ENCODE measurements around the gene OR10A2.
A peak's percentile ranks its signal among the peaks of the same experiment; 100 is the strongest.
"Not testable (repeated sequence)": the region's sequence is repeated elsewhere in the genome, so short reads cannot be mapped to it uniquely, and the experiment has no call there.

Gene OR10A2

DNA sequence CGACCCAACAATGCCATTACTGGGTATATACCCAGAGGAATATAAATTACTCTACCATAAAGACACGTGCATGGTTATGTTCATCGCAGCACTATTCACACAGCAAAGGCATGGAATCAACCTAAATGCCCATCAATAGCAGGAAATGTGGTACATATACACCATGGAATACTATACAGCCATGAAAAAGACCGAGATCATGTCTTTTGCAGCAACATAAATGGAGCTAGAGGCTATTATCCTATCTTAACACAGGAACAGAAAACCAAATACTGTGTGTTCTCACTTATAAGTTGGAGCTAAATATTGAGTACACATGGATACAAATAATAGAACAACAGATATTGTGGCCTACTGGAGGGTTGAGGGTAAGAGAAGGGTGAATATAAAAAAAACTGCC lies 26.0 kb downstream of the OR10A2 start:
- no peak for DNase-seq

DNA sequence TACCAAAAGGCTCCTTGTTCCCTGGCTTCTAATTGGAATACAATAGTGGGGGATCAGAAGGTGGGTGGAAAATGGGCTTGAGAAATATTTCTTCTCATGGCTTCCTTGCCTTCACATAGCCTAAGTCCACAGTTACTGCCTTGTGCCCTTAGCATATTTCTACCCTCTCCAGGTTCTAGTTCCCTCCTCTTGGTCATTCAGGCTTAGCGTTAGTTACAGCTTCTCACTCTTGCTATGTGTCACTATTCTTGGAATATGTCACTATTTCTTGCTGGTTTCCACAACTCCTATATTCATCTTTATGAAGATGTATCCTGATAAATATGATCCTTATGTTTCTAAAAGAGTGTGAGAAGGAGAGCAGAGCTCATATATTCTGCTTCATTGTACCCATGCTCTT lies 27.0 kb downstream of the OR10A2 start:
- no peak for DNase-seq

- DNase-seq, result no peak
Observed at GRCh38 chr11:6892400-6892799, 29.5 kb downstream of the OR10A2 start, which contains the start of gene OR2D2. Gene OR2D2, minus strand, starts transcription at chr11:6892500. Its CDS starts 0 bp downstream, at chr11:6892500.

- DNase-seq, result peak; percentile 37
Observed at GRCh38 chr11:6894097-6894496, 31.2 kb downstream of the OR10A2 start.

- no peak for DNase-seq
Observed at GRCh38 chr11:6895010-6895409, 32.2 kb downstream of the OR10A2 start.

GRCh38 chr11:6898911-6899310 lies 36.1 kb downstream of the OR10A2 start:
- no peak for DNase-seq

DNA sequence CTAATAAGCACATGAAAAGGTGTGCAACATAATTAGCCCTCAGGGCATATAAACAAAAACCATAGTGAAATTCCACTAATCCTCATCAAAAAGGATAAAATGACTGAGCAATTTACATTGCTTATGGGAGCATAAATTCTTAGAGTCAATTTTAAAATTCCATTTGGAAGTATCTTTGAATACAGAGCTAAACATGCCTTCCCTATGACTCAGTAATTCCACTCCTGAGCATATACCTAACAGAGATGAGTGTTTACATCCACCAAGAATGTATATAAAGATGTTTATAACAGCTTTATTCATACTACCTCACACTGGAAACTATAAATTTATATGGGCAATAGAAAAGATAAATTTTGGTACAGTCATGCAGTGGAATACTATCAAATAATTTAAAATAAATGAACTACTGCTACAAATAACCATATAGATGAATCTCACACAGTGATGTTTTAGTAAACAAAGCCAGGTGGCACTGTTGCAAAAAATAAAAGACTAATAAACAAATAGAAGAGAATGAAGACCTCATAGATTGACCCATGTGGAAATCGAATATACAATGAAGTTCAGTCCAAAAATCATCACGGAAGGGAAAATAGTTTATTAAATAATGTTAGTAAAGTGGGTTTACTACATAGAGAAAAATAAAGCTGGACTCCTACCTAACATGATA lies 37.6 kb downstream of the OR10A2 start:
- DNase-seq, result peak; percentile 46

DNA sequence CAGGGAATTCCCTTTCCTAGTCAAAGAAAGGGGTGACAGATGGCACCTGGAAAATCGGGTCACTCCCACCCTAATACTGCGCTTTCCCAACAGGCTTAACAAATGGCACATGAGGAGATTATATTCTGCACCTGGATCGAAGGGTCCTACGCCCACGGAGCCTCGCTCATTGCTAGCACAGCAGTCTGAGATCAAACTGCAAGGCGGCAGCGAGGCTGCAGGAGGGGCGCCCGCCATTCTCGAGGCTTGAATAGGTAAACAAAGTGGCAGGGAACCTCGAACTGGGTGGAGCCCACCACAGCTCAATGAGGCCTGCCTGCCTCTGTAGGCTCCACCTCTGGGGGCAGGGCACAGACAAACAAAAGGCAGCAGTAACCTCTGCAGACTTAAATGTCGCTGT lies 41.9 kb downstream of the OR10A2 start:
- DNase-seq, result not testable (repeated sequence)

DNA sequence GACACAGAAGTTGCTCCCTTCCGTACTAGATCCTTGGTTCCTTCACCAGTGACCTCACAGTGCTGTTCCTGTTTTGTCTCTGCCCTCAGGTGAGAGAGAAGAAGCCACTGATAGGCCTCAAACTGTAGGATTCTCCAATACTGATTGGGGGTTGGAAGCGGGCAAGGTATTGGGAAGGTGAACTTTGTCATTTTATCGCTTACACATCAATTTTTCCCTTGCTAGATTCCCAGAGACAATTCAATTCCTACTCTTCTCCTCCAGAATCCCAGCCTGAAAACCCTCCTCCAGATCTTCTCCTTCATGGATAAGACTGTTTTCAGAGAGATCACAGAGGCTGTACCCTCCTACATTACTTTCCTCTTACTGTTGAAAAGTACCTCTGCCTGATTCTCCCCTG lies 48.5 kb downstream of the OR10A2 start:
- no peak for DNase-seq

DNA sequence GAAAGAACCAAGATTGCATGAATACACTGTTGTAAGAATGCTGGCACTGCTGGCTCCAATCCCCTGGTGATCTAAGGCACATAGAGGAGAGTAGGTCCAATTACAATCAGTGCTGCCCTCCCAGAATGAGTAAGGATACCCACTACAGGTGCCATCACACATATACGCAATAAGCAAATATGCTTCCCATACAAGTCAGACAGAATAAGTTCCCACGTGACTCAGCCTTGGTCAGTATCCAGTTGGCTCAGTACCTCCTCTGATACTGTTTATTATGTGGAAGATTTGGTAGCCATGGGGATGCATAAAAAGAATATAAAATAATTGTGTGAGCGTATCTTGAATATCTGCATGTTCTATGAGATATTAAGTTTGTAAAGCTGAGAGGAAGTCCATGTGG lies 49.1 kb downstream of the OR10A2 start:
- no peak for DNase-seq

GRCh38 chr11:6919698-6920097 lies 56.8 kb downstream of the OR10A2 start:
- DNase-seq, result no peak

GRCh38 chr11:6920702-6921101 lies 57.8 kb downstream of the OR10A2 start, which contains the start of gene OR2D3:
Gene OR2D3, plus strand, starts transcription at chr11:6921002. Its CDS starts 0 bp downstream, at chr11:6921002.
- DNase-seq, result no peak

Data from DMS53 (cell line).